Endothelial cell (in vitro differentiated cells): ENCODE measurements around the gene PANK3. TPM values are rescaled to one million over a fixed set of nuclear protein-coding genes. Genes with fewer than 3 reads are reported as not detected.
"Not testable (repeated sequence)": the region's sequence is repeated elsewhere in the genome, so short reads cannot be mapped to it uniquely, and the experiment has no call there.

Experiments
- DNase-seq: peaks from one replicate; pipeline ENCODE4 v3.0.0; 2021; ENCODE audit warnings: low spot score
- H3K27ac Mint-ChIP-seq: one replicate; pipeline ENCODE4 v1.8.0; 2021; ENCODE audit warnings: mixed read lengths, inconsistent platforms; ENCODE audit not compliant: unreplicated experiment
- H3K27me3 Mint-ChIP-seq: one replicate; pipeline ENCODE4 v1.8.0; 2021; ENCODE audit warnings: mild to moderate bottlenecking, moderate library complexity, mixed read lengths, inconsistent platforms; ENCODE audit not compliant: unreplicated experiment
- H3K36me3 Mint-ChIP-seq: one replicate; pipeline ENCODE4 v1.8.0; 2021; ENCODE audit warnings: mild to moderate bottlenecking, low read depth, mixed read lengths, inconsistent platforms; ENCODE audit not compliant: unreplicated experiment
- H3K4me1 Mint-ChIP-seq: one replicate; pipeline ENCODE4 v1.8.0; 2021; ENCODE audit warnings: mild to moderate bottlenecking, mixed read lengths, inconsistent platforms; ENCODE audit not compliant: unreplicated experiment
- H3K4me3 Mint-ChIP-seq: one replicate; pipeline ENCODE4 v1.8.0; 2021; ENCODE audit warnings: mild to moderate bottlenecking, mixed read lengths, inconsistent platforms; ENCODE audit not compliant: unreplicated experiment
- H3K9me3 Mint-ChIP-seq: one replicate; pipeline ENCODE4 v1.8.0; 2021; ENCODE audit warnings: mixed read lengths, inconsistent platforms; ENCODE audit not compliant: unreplicated experiment
- total RNA-seq: library from RNA; stranded (reverse); fragmentation: NEBNext Ultra II Directional; extraction: Animal tissue kit (Norgen Biotek cat#: 25700); gene quantifications from one replicate; pipeline ENCODE4 v1.2.1, GENCODE V29; 2021; ENCODE audit not compliant: unreplicated experiment
- TF ChIP-seq, protein P1 (sequence below): fragments of 200-600 bp; sonication (generic); IDR thresholded peaks from one replicate; pipeline ENCODE4 v1.5.0; 2021; ENCODE audit warnings: antibody characterized with exemption; ENCODE audit not compliant: unreplicated experiment

Gene PANK3
- total RNA-seq, 1 donor from 2014 or later, result 103 TPM

DNA sequence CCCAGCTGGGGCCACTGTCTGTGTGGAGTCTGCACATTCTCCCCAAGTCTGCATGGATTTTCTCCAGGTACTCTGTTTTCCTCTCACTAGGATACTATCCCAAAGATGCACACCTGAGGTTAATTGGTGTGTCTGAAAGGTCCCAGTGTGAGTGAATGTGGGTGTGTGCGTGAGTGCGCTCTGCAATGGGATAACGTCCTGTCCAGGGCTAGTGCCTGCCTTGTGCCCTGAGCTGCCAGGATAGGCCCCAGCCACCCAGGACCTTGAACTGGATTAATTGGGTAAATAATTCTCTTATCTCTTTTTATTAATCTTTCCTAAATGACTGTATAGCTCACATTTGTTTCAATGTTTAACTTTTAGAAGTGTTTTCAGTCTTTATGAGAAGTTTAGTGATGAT lies 11.5 kb upstream of the PANK3 start:
- DNase-seq, result no peak
- Mint-ChIP-seq H3K36me3 (no peaks in the 10 kb centered on the region), H3K9me3 (no peaks in the 10 kb centered on the region), H3K4me3 (no peak overlapping the region), H3K4me1 (no peaks in the 10 kb centered on the region), H3K27ac (no peak overlapping the region), H3K27me3 (peaks cover 6% of the 10 kb centered on the region)
- TF ChIP-seq, protein P1, sequence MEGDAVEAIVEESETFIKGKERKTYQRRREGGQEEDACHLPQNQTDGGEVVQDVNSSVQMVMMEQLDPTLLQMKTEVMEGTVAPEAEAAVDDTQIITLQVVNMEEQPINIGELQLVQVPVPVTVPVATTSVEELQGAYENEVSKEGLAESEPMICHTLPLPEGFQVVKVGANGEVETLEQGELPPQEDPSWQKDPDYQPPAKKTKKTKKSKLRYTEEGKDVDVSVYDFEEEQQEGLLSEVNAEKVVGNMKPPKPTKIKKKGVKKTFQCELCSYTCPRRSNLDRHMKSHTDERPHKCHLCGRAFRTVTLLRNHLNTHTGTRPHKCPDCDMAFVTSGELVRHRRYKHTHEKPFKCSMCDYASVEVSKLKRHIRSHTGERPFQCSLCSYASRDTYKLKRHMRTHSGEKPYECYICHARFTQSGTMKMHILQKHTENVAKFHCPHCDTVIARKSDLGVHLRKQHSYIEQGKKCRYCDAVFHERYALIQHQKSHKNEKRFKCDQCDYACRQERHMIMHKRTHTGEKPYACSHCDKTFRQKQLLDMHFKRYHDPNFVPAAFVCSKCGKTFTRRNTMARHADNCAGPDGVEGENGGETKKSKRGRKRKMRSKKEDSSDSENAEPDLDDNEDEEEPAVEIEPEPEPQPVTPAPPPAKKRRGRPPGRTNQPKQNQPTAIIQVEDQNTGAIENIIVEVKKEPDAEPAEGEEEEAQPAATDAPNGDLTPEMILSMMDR, result no peak

DNA sequence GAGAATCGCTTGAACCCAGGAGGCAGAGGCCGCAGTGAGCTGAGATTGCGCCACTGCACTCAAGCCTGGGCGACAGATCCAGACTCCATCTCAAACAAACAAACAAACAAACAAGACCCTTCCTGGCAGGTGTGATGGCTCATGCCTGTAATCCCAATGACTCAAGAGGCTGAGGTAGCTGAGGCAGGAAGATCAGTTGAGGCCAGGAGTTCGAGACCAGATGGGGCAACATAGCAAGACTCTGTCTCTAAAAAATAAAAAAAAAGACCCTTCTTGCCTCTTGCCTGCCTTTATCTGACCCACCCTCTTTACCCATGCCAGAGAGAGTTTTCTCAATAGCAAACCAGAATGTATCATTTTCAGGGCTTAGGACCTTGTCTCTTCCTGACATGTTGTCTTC lies 8.8 kb upstream of the PANK3 start:
- H3K9me3 Mint-ChIP-seq, result no peaks in the 10 kb centered on the region
- TF ChIP-seq, protein P1, result no peak
- H3K4me3 Mint-ChIP-seq, result no peak overlapping the region
- no peak for DNase-seq
- no peaks in the 10 kb centered on the region for H3K36me3 Mint-ChIP-seq
- H3K27ac Mint-ChIP-seq, result no peak overlapping the region
- peaks cover 8% of the 10 kb centered on the region for H3K27me3 Mint-ChIP-seq
- no peaks in the 10 kb centered on the region for H3K4me1 Mint-ChIP-seq

- TF ChIP-seq, protein P1, result no peak
- no peak overlapping the region for H3K4me3 Mint-ChIP-seq
- peaks cover 8% of the 10 kb centered on the region for H3K27me3 Mint-ChIP-seq
- no peak for DNase-seq
- H3K4me1 Mint-ChIP-seq, result peaks cover 1% of the 10 kb centered on the region
- H3K27ac Mint-ChIP-seq, result no peak overlapping the region
- H3K9me3 Mint-ChIP-seq, result no peaks in the 10 kb centered on the region
- no peaks in the 10 kb centered on the region for H3K36me3 Mint-ChIP-seq
Observed at GRCh38 chr5:168585119-168585856, 6.1 kb upstream of the PANK3 start.

- Mint-ChIP-seq H3K4me3 (no peak overlapping the region), H3K36me3 (no peaks in the 10 kb centered on the region), H3K27ac (no peak overlapping the region), H3K9me3 (no peaks in the 10 kb centered on the region), H3K27me3 (peaks cover 8% of the 10 kb centered on the region), H3K4me1 (peaks cover 4% of the 10 kb centered on the region)
- TF ChIP-seq, protein P1, result no peak
- DNase-seq, result no peak
Observed at GRCh38 chr5:168583742-168584482, 4.7 kb upstream of the PANK3 start.

DNA sequence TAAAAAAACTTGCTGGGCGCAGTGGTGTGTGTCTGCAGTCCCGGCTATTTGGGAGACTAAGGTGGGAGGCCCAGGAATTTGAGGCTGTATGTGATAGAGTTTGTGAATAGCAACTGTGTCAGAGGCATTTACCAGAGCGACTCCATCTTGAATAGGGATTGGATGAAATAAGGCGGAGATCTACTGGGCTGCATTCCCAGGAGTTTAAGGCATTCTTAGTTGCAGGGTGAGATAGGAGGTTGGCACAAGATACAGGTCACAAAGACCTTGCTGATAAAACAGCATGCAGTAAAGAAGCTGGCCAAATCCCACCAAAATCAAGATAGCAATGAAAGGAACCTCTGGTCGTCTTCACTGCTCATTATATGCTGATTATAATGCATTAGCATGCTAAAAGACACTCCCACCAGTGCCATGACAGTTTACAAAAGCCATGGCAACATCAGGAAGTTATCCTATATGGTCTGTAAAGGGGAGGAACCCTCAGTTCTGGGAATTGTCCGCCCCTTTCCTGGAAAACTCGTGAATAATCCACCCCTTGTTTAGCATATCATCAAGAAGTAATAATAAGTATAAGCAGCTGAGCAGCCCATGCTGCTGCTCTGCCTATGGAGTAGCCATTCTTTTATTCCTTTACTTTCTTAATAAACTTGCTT lies 1.8 kb upstream of the PANK3 start:
- H3K4me3 Mint-ChIP-seq, DNase-seq, H3K36me3 Mint-ChIP-seq, H3K27ac Mint-ChIP-seq, H3K27me3 Mint-ChIP-seq, H3K9me3 Mint-ChIP-seq: not testable (repeated sequence)
- H3K4me1 Mint-ChIP-seq, result peaks cover 19% of the 10 kb centered on the region
